ENCODE data around the gene SNTA1. TPM values are rescaled to one million over a fixed set of nuclear protein-coding genes. Genes with fewer than 3 reads are reported as not detected.
A peak's percentile ranks its signal among the peaks of the same experiment; 100 is the strongest.
"Not testable (repeated sequence)": the region's sequence is repeated elsewhere in the genome, so short reads cannot be mapped to it uniquely, and the experiment has no call there.

The SNTA1 gene
- total RNA-seq, 2 donors from 2014 or later = 40.1 to 44.7 TPM

DNA sequence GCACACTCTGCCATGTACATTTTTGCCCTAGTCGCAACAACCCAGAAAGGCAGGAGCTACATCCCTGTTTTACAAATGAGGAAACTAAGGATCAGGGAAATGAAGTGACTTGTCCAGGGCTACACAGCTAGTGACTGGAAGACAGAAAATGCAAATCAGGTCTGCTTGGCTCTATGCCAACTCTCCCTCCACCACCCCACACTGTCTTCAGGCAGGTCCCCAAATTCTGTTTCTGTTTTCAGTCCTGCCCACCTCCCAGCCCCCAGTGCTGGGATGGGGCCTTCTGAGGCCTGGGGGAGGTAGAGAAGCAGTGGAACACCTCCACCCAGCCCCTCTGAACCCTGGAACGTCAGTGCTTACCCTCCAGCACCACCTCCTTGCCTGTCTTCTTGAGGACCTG is 5.1 kb downstream of the SNTA1 start:
- no peak for DNase-seq (ENCODE audit: low spot score)
- intact Hi-C loops (cut with DNase I) = no loop called here

DNA sequence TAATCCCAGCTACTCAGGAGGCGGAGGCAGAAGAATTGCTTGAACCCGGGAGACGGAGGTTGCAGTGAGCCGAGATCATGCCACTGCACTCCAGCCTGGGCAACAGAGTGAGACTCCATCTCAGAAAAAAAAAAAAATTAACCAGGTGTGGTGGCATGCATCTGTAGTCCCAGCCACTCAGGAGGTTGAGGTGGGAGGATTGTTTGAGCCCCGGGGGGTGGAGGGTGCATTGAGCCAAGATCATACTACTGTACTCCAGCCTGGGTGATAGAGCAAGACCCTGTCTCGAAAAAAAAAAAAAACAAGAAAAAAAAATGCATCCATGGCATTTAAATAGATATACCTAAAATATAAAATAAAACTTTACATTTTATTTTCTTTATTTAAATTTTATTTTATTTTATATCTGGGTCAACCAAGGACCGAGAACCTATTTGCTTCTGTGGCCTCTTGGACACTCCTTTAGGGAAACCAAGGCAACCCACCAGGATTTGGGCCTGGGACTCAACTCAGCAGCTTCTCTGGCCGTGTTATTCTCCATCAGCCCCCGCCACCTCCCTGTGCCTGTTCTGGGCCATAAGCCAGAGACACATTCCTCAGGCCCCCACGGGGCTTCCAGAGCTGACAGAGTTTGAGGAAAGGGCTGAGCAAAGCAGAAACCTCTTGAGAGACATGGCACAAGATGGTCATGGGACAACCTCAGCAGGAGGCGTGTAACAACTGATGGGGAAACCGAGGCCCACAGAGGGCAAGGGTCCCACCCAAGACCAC is 6.2 kb downstream of the SNTA1 start:
- intact Hi-C loops (cut with DNase I) = no loop called here
- DNase-seq (ENCODE audit: low spot score) = no peak

DNA sequence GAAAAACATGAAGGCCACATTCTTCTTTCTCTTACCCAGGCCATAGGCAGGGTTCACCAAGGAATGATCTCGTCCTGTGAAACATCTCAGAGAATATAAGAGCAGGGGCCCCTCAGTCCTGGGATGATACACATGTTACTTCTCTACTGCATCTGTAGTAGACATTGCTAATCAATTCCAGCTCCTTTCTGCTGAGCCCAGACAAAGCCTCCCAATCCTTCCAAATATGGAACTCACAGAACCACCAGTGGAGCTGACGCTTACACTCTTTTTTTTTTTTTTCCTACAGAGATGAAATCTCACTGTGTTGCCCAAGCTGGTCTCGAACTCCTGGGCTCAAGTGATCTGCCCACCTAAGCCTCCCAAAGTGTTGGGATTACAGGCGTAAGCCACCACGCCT is 9.1 kb downstream of the SNTA1 start:
- intact Hi-C loops (cut with DNase I) = no loop called here
- DNase-seq (ENCODE audit: low spot score) = no peak

DNA sequence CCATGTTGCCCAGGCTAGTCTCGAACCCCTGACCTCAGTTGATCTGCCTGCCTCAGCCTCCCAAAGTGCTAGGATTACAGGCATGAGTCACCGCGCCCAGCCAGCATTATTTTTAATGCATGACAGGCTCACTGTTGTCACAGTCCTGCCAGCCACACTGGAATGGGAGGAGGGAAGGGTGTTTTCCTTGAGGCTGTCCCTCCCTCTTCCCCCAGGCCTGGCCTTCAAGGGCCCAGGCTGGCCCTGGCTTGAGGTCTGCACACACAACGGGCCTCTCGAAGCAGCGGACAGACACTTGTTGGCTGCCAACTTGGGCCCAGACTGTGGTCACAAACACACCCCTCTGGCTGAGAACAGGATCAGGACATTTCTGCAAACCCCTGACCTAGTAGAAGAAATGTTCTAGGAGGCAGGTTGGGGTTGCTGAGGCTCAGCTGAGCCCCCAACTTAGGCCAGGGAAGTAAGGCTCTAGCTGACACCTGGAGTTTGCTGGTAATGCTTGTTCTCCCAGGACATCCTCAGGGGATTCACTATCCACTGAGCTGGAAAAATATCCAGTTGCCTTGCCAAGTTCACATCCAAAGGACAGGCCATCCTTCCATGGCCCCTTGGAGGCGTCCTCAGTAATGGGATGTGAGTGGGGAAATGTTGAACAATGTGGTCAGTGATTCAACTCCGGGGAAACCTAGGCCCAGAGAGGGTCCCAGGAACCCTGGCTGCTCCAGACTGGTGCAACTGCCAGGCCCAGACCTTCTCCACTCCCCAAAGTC is 9.9 kb downstream of the SNTA1 start:
- peak; percentile 91 for DNase-seq (ENCODE audit: low spot score)
- intact Hi-C loops (cut with DNase I) = no loop called here

DNA sequence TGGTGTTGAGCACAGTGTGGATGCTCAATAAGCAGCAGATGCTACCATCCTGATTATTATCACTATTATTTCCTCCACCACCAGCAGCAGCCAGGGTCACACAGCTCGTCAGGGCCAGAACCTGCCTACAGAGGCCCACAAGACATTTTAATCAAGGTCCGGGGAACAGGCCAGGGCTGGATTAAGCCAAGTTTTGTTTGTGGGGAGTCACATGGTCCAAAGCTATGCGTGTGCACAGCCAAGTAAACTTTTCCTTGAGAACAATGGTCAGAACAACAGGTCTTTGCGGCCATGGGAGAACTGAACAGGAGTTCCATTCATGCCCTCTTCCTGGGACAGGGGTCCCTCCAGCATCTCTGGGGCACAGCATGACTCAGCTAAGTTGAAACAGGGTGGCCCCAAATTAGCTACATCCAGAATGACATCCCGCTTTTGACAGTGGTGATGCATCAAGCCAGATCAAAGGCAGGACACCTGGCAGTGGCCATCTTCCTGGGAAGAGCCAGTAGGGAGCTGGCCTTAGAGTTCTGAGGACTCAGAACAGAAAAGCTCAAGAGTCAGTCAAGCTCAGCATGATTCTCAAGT is 11.7 kb downstream of the SNTA1 start:
- intact Hi-C loops (cut with DNase I) = no loop called here
- DNase-seq (ENCODE audit: low spot score) = no peak

DNA sequence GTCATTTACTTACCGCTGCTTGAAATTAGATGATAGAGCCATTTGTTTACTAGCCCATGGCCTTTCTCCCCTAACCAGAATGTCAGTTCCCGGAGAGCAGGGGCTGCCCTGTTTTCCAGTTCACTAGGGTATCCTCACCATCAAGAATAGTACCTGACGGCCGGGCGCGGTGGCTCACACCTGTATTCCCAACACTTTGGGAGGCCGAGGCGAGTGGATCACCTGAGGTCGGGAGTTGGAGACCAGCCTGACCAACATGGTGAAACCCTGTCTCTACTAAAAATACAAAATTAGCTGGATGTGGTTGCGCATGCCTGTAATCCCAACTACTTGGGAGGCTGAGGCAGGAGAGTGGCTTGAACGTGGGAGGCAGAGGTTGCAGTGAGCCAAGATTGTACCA is 19.7 kb downstream of the SNTA1 start:
- DNase-seq (ENCODE audit: low spot score); intact Hi-C loops (cut with DNase I): not testable (repeated sequence)

DNA sequence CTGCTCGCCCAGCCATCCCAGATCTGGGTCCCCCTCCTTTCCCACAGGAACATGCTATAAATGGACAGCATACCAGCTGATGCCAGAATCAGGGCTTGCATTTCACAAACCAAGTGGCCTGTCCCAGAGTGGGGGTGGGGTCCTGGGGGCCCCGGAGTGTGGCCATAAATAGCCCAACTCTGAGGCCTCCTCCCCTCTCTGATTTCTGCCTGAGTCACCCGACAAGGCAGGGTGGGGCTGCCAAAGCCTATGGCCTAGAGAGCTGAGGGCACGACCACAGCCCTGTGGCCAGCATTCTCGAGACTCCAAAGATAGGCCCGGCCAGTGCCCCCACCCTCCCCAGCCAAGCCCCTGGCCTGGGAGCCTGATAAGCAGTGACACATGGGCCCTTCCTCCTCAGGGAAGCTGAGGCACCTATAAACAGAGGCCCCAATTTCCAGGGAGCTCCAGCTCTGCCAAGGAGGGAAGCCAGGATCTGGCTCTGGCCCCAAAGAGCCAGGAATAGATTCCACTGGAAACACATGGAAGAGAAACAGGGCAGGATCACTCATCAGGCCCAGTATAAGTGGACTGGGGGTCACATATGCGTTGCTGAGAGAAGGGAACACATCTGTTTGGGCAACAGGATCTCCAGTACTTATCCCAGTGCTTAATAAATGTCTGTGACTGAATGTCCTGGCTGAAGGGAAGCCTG is 20.3 kb downstream of the SNTA1 start:
- intact Hi-C loops (cut with DNase I) = no loop called here
- DNase-seq (ENCODE audit: low spot score) = peak; percentile 95

DNA sequence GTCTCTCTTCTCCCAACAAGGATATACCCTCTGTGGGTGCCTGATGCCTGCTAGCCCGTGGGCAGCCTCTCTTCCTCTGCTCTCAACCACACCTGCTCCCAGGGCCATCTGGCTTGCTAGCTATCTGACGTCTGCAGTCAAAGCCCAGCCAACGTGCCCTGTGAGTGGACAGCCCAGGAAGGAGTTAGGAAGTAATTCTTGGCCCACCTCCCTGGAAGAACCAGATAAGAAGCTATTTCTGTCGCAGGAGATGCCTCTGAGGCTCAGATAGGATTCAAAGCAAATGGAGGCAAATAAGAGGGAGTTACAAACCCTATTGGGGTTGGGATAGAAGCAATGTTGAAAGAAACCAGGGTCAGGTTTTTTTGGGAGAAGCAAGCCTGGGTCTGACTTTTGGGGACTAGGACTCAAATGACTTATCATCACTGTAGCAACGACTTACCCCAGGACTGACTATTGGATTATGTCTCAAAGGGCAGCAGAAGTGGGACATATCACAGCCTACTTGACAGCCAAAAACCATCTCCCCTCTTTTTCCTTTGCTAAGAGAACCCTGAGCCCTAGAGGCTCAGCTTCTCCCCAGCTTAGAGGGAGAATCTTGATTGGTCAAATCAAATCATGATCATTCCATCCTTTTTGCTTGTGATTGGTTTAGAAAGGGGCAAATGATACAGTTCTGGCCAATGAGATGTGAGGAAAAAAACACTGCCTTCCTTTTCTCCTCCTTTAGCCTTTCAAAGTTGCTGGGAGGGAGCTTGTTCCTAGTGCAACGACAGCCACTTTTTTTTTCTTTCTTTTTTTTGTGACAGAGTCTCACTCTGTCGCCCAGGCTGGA is 24.2 kb downstream of the SNTA1 start:
- peak; percentile 92 for DNase-seq (ENCODE audit: low spot score)
- intact Hi-C loops (cut with DNase I) = loop anchor here in 1 of 2 donors (10.0 kb wide), 1 partner anchor 235 kb away; no protein-coding TSS in a partner anchor

DNA sequence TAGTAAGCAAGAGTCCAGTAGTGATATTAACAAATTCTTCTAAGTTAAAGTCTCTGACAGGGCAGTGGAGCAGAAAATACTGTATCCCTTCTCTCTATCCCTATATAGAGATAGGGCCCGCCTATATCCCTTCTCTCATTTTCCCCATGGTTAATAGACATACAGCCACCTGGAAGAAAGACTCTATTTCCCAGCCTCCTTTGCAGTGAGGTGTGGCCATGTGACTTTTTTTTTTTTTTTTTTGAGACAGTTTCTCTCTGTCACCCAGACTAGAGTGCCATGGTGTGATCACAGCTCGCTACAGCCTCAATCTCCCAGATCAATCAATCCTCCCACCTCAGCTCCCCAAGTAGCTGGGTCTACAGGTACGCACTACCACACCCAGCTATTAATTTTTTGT is 25.5 kb downstream of the SNTA1 start:
- intact Hi-C loops (cut with DNase I) = loop anchor here in 1 of 2 donors (10.0 kb wide), 1 partner anchor 237 kb away; no protein-coding TSS in a partner anchor
- no peak for DNase-seq (ENCODE audit: low spot score)

DNA sequence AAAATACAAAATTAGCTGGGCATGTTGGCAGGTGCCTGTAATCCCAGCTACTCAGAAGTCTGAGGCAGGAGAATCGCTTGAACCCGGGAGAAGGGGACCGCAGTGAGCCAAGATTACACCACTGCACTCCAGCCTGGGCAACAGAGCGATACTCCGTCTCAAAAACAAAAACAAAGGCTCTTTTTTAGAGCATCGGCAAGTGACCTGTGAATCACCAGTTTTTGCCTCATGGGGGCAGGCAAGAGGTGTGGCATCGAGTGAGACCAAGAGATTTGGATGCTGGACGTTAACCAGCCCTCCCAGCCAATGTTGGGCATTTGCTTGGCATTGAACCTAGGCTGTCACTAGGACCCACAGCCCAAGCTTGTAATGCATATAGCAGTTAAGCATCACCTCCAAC is 27.6 kb downstream of the SNTA1 start:
- intact Hi-C loops (cut with DNase I) = loop anchor here in 1 of 2 donors (10.0 kb wide), 1 partner anchor 239 kb away; no protein-coding TSS in a partner anchor
- no peak for DNase-seq (ENCODE audit: low spot score)

DNA sequence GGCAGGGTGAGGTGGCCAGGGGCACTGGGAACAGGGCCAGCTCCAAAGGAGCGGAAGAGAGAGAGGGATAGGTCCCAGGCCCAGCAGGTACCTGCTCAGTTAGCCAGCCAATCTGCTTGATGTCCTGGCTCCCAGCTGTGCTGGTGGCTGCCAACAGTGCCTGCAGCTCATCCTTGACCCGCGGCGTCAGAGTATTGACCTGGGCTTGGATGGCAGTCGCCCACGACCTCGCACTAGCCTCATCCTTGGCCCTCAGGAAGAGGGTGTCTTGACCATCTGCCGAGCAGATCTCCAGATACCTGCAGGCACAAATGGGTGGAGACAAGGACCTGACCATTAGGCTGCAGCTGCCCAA is 31.1 kb downstream of the SNTA1 start:
- peak; percentile 64 for DNase-seq (ENCODE audit: low spot score)
- intact Hi-C loops (cut with DNase I) = loop anchor here in 1 of 2 donors (10.0 kb wide), 1 partner anchor 242 kb away; no protein-coding TSS in a partner anchor

DNA sequence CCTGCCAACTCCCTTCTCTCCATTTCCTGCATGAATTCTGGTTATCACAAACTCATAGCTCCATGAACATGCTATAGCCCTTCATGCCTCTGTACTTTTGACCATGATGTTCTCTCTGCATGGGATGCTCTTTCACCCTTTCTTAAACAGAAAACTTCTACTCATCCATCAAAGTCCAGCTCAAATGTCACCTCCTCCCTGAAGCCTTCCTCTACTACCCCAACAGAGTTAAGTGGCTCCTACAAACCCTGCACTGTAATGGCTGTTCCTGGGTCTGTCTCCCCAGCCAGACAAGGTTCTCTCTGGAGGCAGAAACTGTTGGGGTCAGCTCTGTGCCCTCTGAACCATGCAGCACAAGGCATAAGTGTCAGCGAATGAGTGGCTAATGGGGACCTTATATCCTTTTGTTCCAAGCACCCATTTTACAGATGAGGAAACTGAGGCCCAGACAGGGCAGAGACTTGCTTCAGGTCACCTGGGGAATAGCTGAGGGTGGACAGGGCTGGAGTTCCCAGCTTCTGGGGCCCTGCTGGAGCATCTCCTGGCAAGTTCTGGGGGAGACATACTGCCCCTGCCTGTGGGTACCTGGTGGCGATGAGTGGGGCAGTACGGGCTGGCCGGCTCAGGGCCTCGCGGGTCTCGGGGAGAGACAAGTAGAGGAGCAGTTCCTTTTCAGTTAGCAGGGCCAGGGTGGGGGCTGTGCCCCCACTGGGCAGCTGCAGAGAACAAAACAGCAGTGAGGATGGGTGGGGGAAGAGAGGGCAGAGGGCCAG is 31.7 kb downstream of the SNTA1 start:
- intact Hi-C loops (cut with DNase I) = loop anchor here in 1 of 2 donors (10.0 kb wide), 1 partner anchor 243 kb away; no protein-coding TSS in a partner anchor
- peak; percentile 69 for DNase-seq (ENCODE audit: low spot score)

DNA sequence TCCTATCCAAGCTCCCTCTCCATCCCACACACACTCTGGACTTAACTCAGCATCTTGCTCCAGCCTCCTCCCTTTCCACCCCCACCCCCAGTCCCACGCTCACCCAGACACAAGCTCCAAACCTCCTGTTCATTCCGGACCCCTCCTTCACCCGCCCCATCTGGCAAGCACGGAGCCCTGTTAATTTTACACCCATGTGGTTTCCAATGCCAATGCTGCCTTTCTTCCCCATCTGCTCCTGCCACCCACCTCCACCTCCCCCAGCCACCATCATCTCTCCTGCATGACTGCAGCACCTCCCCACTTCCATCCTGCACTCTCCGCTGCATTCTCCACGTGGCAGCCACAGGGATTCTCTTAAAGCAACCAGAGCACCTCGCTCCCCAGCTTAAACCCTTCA is 32.3 kb downstream of the SNTA1 start:
- intact Hi-C loops (cut with DNase I) = loop anchor here in 1 of 2 donors (10.0 kb wide), 1 partner anchor 244 kb away; no protein-coding TSS in a partner anchor

DNA sequence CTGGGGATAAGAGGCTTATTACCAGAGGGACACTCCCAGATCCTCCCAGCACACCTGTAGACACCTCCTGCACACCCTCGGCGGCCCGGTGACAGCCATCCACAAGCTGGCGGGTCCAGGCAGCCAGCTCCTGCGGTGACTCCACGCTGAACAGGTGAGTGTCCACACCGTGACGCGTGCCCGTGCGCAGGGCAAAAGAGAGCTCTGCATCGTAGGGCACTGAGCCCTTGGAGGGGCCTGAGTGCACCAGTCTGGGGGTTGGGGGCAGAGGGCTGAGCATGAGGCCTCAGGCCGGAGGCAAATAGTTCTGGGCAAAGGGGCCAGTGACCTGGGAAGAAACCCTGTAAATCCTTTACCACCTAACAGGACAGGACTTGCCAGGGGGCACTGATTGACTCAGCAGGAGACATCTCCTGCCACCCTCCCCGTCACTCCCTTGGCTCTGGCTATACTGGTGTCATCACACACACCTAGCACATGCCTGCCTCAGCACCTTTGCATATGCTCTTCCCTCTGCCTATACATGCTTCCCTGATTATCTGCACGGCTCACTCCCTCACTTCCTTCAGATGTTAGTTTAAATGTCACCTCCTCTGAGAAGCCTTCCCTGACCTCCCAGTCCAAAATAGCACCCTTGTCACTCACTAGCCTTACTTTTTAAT is 33.4 kb downstream of the SNTA1 start:
- intact Hi-C loops (cut with DNase I) = loop anchor here in 1 of 2 donors (10.0 kb wide), 1 partner anchor 245 kb away; no protein-coding TSS in a partner anchor
- peak; percentile 57 for DNase-seq (ENCODE audit: low spot score)

More for the DNA sequence above, 32.3 kb downstream of the SNTA1 start:
- peak; percentile 32 for DNase-seq (ENCODE audit: low spot score)

DNA sequence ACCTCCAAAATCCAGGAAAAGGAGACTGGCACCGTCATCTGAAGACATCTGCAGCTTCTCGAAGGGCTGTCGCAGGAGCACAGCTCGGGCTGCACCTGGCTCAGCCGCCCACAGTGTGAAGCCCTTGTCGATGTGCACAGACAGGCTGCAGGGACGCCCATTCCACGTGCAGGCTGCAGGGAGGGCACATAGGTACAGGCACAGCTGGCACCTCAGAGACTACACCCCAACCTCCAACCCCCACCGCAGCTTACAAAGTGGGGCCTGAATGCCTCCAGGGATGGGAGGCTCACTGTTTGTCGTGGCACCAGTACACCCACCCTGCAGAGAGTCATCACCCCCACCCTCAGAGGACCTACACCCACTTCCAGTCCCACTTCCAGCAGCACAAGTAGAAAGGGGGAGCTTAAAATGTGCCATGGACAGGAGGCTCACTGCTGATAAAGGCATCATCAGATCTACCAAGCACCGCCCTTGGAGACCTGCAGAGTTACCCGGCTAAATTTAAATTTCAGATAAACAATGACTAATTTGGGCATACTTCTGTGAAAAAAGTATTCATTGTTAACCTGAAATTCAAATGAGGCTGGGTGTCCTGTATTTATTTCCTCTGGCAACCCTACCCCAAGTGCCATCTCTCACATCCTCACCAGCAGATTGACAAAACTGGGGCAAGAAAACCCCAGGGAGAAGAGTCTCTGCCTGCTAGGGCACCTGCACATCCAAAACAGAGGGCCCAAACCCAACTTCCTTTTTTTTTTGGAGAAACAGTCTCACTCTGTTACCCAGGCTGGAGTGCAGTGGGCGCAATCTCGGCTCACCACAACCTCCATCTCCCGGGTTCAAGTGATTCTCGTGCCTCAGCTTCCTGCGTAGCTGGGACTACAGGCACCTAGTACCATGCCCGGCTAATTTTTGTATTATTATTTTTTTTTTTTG is 34.6 kb downstream of the SNTA1 start:
- intact Hi-C loops (cut with DNase I) = loop anchor here in 1 of 2 donors (5.0 kb wide), 1 partner anchor 33 kb away; the partner anchor contains the start of gene SNTA1
- DNase-seq (ENCODE audit: low spot score) = no peak

DNA sequence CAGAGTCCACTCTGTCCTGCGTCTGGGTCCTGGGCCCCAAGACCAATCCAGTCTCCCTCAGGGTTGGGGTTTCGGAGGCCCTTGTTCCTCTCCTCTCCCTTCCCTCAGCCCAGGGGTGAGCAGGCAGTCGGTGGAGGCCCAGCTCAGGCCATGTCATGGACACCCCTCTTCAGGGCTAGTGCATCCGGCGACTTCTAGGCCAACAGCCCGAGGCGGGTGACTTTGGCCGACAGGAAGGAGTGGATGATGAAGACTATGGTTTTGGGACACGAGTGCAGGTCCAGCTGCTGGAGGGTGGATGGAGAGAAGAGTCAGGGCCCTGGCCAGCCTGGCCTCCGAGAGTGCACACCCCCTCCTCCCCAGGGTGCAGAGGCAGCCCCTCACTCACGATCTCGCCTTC is 35.2 kb downstream of the SNTA1 start:
- intact Hi-C loops (cut with DNase I) = loop anchor here in 1 of 2 donors (5.0 kb wide), 1 partner anchor 34 kb away; the partner anchor contains the start of gene SNTA1

More for the DNA sequence above, 35.2 kb downstream of the SNTA1 start:
- no peak for DNase-seq (ENCODE audit: low spot score)

All from posterior vena cava (tissue), 2 donors.